Lower lobe of right lung (tissue), 2 donors: ENCODE results near the gene AMOTL2. TPM values are rescaled to one million over a fixed set of nuclear protein-coding genes. Genes with fewer than 3 reads are reported as not detected.
A peak's percentile ranks its signal among the peaks of the same experiment; 100 is the strongest.

ENCODE experiments used
- ATAC-seq, 2 donors: fragments of 200-7000 bp; cut with Tn5 transposase; one replicate each; pipeline ENCODE4 v1.9.1; 2020 to 2022; ENCODE audit warnings: mild to moderate bottlenecking in 2 of 2, moderate library complexity in 2 of 2
- DNase-seq: peaks from one replicate; pipeline ENCODE4 v3.0.0-alpha.2; 2020
- H3K27ac ChIP-seq: fragments of 200-600 bp; one replicate; pipeline ENCODE4 v1.8.0; 2022
- H3K27me3 ChIP-seq: fragments of 200-600 bp; one replicate; pipeline ENCODE4 v1.8.0; 2022; ENCODE audit warnings: low read depth
- H3K36me3 ChIP-seq: fragments of 200-600 bp; one replicate; pipeline ENCODE4 v1.8.0; 2022; ENCODE audit warnings: mild to moderate bottlenecking
- H3K4me1 ChIP-seq: fragments of 200-600 bp; one replicate; pipeline ENCODE4 v1.8.0; 2022
- H3K4me3 ChIP-seq: fragments of 200-600 bp; one replicate; pipeline ENCODE4 v1.8.0; 2022; ENCODE audit warnings: mild to moderate bottlenecking
- H3K9me3 ChIP-seq: fragments of 200-600 bp; one replicate; pipeline ENCODE4 v1.8.0; 2022
- CTCF ChIP-seq: fragments of 200-600 bp; IDR thresholded peaks from one replicate; pipeline ENCODE4 v1.8.0; 2022; ENCODE audit warnings: antibody characterized with exemption, mild to moderate bottlenecking
- intact Hi-C: fragments of 100-400 bp; cut with DNase I; formaldehyde crosslinking; loops from one replicate; pipeline ENCODE4 v1.11.0; 2022
- total RNA-seq: library from RNA; stranded (reverse); fragmentation: NEBNext Ultra II Directional; extraction: Animal tissue kit (Norgen Biotek cat#: 25700); gene quantifications from one replicate; pipeline ENCODE4 v1.2.1, GENCODE V29; 2021
- donor health status: DM: no; HTN: yes; CAD: no; lungs with severe emphysema.

The AMOTL2 gene
- total RNA-seq, 1 donor from 2014 or later, result 77.8 TPM

GRCh38 chr3:134353171-134353825, 20.9 kb downstream of the AMOTL2 start:
- peaks cover 42% of the 10 kb centered on the region for H3K36me3 ChIP-seq
- H3K4me1 ChIP-seq, result peaks cover 82% of the 10 kb centered on the region
- intact Hi-C loops, result no loop called here
- H3K27me3 ChIP-seq, result no peaks in the 10 kb centered on the region
- H3K4me3 ChIP-seq, result no peak overlapping the region
- no peak for DNase-seq
- ATAC-seq, result no peak
- TF ChIP-seq CTCF, result no peak
- H3K9me3 ChIP-seq, result no peaks in the 10 kb centered on the region
- H3K27ac ChIP-seq, result peak overlapping the region; percentile 86

- Histone ChIP-seq H3K4me1 (peaks cover 70% of the 10 kb centered on the region), H3K36me3 (peaks cover 31% of the 10 kb centered on the region), H3K27me3 (no peaks in the 10 kb centered on the region), H3K9me3 (peaks cover under 1% of the 10 kb centered on the region), H3K4me3 (no peak overlapping the region), H3K27ac (peak overlapping the region; percentile 86)
- intact Hi-C loops, result no loop called here
- TF ChIP-seq CTCF, result no peak
- no peak for DNase-seq
- ATAC-seq, result peak in 1 of 2 donors; percentile 29
Observed at GRCh38 chr3:134352031-134352671, 22.1 kb downstream of the AMOTL2 start.

- ATAC-seq (no peak), DNase-seq (no peak)
- no peak overlapping the region for H3K4me3 ChIP-seq
- peaks cover 7% of the 10 kb centered on the region for H3K9me3 ChIP-seq
- no peak overlapping the region for H3K27ac ChIP-seq
- peaks cover 24% of the 10 kb centered on the region for H3K36me3 ChIP-seq
- H3K4me1 ChIP-seq, result peaks cover 63% of the 10 kb centered on the region
- intact Hi-C loops, result no loop called here
- H3K27me3 ChIP-seq, result no peaks in the 10 kb centered on the region
- no peak for TF ChIP-seq CTCF
Observed at GRCh38 chr3:134351427-134351826, 22.8 kb downstream of the AMOTL2 start.

GRCh38 chr3:134350861-134351311, 23.4 kb downstream of the AMOTL2 start:
- TF ChIP-seq CTCF, result no peak
- intact Hi-C loops, result no loop called here
- peak; percentile 31 to 35 for ATAC-seq

GRCh38 chr3:134350266-134350665, 24.0 kb downstream of the AMOTL2 start:
- no peak for ATAC-seq
- intact Hi-C loops, result no loop called here
- H3K9me3 ChIP-seq, result peaks cover 10% of the 10 kb centered on the region
- no peak for TF ChIP-seq CTCF
- H3K36me3 ChIP-seq, result peaks cover 12% of the 10 kb centered on the region
- H3K27ac ChIP-seq, result no peak overlapping the region
- DNase-seq, result no peak
- H3K27me3 ChIP-seq, result no peaks in the 10 kb centered on the region
- peaks cover 51% of the 10 kb centered on the region for H3K4me1 ChIP-seq
- no peak overlapping the region for H3K4me3 ChIP-seq

More at GRCh38 chr3:134350861-134351311, 23.4 kb downstream of the AMOTL2 start:
- peaks cover 18% of the 10 kb centered on the region for H3K36me3 ChIP-seq
- no peak for DNase-seq
- H3K27me3 ChIP-seq, result no peaks in the 10 kb centered on the region
- H3K9me3 ChIP-seq, result peaks cover 10% of the 10 kb centered on the region
- no peak overlapping the region for H3K4me3 ChIP-seq
- H3K4me1 ChIP-seq, result peaks cover 58% of the 10 kb centered on the region
- peak overlapping the region; percentile 42 for H3K27ac ChIP-seq
